ENCODE measurements around the gene ADAMTSL5.

DNA sequence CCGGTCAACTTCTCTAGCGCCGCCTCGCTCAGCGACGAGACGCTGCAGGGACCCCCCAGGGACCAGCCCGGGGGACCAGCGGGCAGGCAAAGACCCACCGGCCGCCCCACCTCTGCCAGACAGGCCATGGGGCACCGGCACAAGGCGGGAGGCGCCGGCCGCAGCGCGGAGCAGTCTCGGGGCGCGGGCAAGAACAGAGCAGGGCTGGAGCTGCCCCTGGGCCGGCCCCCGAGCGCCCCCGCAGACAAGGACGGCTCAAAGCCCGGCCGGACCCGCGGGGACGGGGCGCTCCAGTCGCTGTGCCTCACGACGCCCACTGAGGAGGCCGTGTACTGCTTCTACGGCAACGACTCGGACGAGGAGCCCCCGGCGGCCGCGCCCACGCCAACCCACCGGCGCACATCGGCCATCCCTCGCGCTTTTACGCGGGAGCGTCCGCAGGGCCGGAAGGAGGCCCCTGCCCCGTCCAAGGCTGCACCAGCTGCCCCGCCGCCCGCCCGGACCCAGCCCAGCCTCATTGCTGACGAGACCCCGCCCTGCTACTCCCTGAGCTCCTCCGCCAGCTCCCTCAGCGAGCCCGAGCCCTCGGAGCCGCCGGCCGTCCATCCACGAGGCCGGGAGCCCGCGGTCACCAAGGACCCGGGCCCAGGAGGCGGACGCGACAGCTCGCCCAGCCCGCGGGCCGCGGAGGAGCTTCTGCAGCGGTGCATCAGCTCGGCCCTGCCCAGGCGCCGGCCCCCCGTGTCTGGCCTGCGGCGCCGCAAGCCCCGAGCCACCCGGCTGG lies 45.1 kb downstream of the ADAMTSL5 start:
- TF ChIP-seq EZH2 (IDR thresholded peaks at IDR 0.05) (no peak), POLR2AphosphoS5 (IDR thresholded peaks at IDR 0.05; ENCODE audit: borderline replicate concordance, low read depth, low read length) (no peak), FOXP2 (optimal IDR thresholded peaks at IDR 0.05; ENCODE audit: control extremely low read depth, extremely low read length, insufficient read depth) (no peak)

Measured in SK-N-MC (cell line).